SK-N-MC (cell line): ENCODE results near the gene KNG1.

ENCODE experiments used
- EZH2 ChIP-seq: fragments of 200-600 bp; sonication (generic); IDR thresholded peaks from one replicate; pipeline ENCODE4 v1.6.1; 2017; ENCODE audit warnings: antibody characterized with exemption
- POLR2AphosphoS5 ChIP-seq: IDR thresholded peaks from 2 replicates; pipeline ENCODE4 v1.6.1; 2012; ENCODE audit warnings: mild to moderate bottlenecking, low read depth, low read length, borderline replicate concordance

- TF ChIP-seq EZH2 (no peak), POLR2AphosphoS5 (no peak)
These were observed 19.6 kb upstream of the KNG1 start for GRCh38 chr3:186697510-186697909.
